ENCODE results near the gene TRIM7. TPM values are rescaled to one million over a fixed set of nuclear protein-coding genes. Genes with fewer than 3 reads are reported as not detected.
"Not testable (repeated sequence)": the region's sequence is repeated elsewhere in the genome, so short reads cannot be mapped to it uniquely, and the experiment has no call there.

TRIM7 gene
- total RNA-seq, 2 donors from 2014 or later, result 1.3 TPM; not detected in 1

DNA sequence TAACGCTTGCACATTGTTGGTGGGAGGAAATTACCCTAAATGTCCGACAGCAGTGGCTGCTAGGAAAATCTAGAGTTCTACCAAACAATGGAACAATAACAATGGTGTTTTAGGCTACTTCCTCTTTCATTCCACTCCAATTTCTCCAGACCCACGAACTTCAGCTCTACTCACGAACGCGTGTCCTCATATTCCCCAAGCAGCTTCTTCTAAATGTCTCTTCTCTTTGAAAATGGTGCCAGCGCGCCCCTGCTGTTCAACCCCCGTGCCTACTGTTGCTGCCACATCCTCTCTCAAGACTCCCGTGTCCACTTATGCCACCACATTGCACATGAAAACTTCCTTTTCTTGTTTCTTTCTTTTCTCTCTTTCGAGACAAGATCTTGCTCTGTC, 32.0 kb downstream of the TRIM7 start:
- peaks cover 8% of the 10 kb centered on the region for H3K36me3 Mint-ChIP-seq
- H3K27me3 Mint-ChIP-seq, result peaks cover 25 to 40% of the 10 kb centered on the region in 2 donors
- ATAC-seq (peak in 1 of 2 donors; percentile 56), DNase-seq (ENCODE audit: low spot score) (no peak)
- H3K4me1 Mint-ChIP-seq (ENCODE audit: low read depth in 2 of 2), result peaks cover 29 to 38% of the 10 kb centered on the region in 2 donors
- peak overlapping the region; percentile 84 for H3K4me3 Mint-ChIP-seq
- H3K27ac Mint-ChIP-seq, result peak overlapping the region; percentile 4 to 71
- no peaks in the 10 kb centered on the region for H3K9me3 Mint-ChIP-seq

DNA sequence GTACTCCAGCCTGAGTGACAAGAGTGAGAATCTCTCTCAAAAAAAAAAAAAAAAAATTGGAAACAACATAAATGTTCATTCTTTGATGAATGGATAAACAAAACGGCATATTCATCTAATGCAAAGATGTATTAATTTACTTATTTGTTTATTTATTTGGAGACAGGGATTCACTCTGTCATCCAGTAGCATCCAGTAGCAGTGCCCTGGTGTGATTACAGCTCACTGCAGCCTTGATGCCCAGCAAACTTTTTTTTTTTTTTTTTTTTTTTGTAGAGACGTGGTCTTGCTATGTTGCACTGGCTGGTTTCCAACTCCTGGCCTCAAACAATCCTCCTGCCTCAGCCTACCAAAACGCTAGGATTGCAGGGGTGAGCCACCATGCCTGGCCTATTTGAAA, 33.2 kb downstream of the TRIM7 start:
- peaks cover 8% of the 10 kb centered on the region for H3K36me3 Mint-ChIP-seq
- H3K4me1 Mint-ChIP-seq (ENCODE audit: low read depth in 2 of 2), result peaks cover 38 to 44% of the 10 kb centered on the region in 2 donors
- ATAC-seq (no peak), DNase-seq (ENCODE audit: low spot score) (no peak)
- H3K27ac Mint-ChIP-seq, result no peak overlapping the region
- no peaks in the 10 kb centered on the region for H3K9me3 Mint-ChIP-seq
- peaks cover 32 to 52% of the 10 kb centered on the region in 2 donors for H3K27me3 Mint-ChIP-seq
- no peak overlapping the region for H3K4me3 Mint-ChIP-seq

GRCh38 chr5:181170996-181171395, 34.0 kb downstream of the TRIM7 start:
- peak overlapping the region; percentile 71 for H3K4me3 Mint-ChIP-seq

GRCh38 chr5:181170237-181170825, 34.7 kb downstream of the TRIM7 start:
- peaks cover 44 to 47% of the 10 kb centered on the region in 2 donors for H3K4me1 Mint-ChIP-seq (ENCODE audit: low read depth in 2 of 2)

More at GRCh38 chr5:181170996-181171395, 34.0 kb downstream of the TRIM7 start:
- H3K27ac Mint-ChIP-seq, result no peak overlapping the region
- H3K27me3 Mint-ChIP-seq, result peaks cover 37 to 60% of the 10 kb centered on the region in 2 donors
- DNase-seq (ENCODE audit: low spot score) (no peak), ATAC-seq (no peak)
- no peaks in the 10 kb centered on the region for H3K9me3 Mint-ChIP-seq
- H3K36me3 Mint-ChIP-seq, result peaks cover 8% of the 10 kb centered on the region
- H3K4me1 Mint-ChIP-seq (ENCODE audit: low read depth in 2 of 2), result peaks cover 41 to 47% of the 10 kb centered on the region in 2 donors

GRCh38 chr5:181169459-181170236, 35.3 kb downstream of the TRIM7 start:
- H3K4me3 Mint-ChIP-seq, result peak overlapping the region; percentile 71
- H3K27me3 Mint-ChIP-seq, result peaks cover 40 to 69% of the 10 kb centered on the region in 2 donors
- not testable (repeated sequence) for H3K36me3 Mint-ChIP-seq, H3K9me3 Mint-ChIP-seq
- peaks cover 46 to 47% of the 10 kb centered on the region in 2 donors for H3K4me1 Mint-ChIP-seq (ENCODE audit: low read depth in 2 of 2)
- ATAC-seq (peak; percentile 61 to 75), DNase-seq (ENCODE audit: low spot score) (peak; percentile 79)
- peak overlapping the region; percentile 46 to 75 for H3K27ac Mint-ChIP-seq

More at GRCh38 chr5:181170237-181170825, 34.7 kb downstream of the TRIM7 start:
- Mint-ChIP-seq H3K27me3 (peaks cover 40 to 67% of the 10 kb centered on the region in 2 donors), H3K9me3 (no peaks in the 10 kb centered on the region), H3K27ac (peak overlapping the region; percentile 46 to 75), H3K4me3 (peak overlapping the region; percentile 71), H3K36me3 (peaks cover 8% of the 10 kb centered on the region)
- ATAC-seq (peak; percentile 12 to 49), DNase-seq (ENCODE audit: low spot score) (no peak)

DNA sequence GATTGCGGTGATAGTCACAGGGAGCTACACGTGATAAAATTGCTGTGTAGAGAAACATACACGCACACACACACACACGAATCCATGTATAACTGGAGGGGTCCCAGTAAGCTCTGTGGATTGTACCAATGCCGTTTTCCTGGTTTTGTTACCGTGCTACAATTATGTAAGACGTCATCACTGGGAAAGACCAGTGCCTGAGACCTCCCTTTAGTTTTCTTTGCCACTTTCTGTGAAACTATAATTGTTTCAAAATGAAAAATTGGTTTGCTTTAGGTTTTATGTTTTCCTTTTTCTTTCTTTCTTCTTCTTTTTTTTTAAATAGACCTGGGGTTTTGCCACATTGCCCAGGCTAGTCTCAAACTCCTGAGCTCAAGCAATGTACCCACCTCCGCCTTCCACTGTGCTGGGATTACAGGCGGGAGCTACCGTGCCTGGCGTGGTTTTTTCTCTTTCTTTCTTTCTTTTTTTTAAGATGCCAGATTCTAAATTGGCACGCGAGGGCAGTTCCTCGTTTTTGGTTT, 36.3 kb downstream of the TRIM7 start:
- ATAC-seq, result no peak
- Mint-ChIP-seq H3K4me1 (ENCODE audit: low read depth in 2 of 2) (peaks cover 46 to 49% of the 10 kb centered on the region in 2 donors), H3K9me3 (no peaks in the 10 kb centered on the region), H3K4me3 (peak overlapping the region; percentile 71), H3K36me3 (peaks cover 8% of the 10 kb centered on the region), H3K27me3 (peaks cover 40 to 74% of the 10 kb centered on the region in 2 donors), H3K27ac (peak overlapping the region in 1 of 2 donors; percentile 46)
- DNase-seq (ENCODE audit: low spot score), result no peak

DNA sequence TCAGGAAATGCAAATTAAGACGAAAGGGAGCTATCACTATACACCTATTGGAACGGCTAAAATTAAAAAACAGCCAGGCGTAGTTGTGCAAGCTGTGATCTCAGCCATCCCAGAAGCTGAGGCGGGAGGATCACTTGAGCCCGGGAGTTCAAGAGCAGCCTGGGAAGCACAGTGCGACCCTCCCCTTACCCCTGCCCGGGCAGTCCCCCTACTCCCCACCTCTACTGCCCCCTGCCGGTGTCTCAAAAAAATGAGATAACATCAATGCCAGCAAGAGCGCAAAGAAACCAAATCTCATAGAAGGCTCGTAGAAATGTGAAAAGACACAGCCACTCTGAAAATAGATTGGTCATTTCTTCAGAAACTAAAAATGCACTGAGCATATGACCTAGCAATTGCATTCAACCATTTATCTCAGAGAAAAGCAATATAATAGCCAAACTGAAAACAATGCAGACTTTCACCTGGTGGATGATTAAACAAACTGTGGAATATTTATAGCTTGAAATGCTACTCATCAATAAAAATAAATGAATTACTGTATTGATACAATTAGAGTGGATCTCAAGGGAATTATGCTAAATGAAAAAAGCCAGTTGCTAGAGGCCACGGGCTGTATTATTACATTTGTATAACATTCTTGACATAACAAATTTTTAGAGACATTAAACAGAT, 37.0 kb downstream of the TRIM7 start:
- H3K9me3 Mint-ChIP-seq, result no peaks in the 10 kb centered on the region
- DNase-seq (ENCODE audit: low spot score) (no peak), ATAC-seq (no peak)
- no peak overlapping the region for H3K4me3 Mint-ChIP-seq
- peaks cover 8% of the 10 kb centered on the region for H3K36me3 Mint-ChIP-seq
- peaks cover 36 to 70% of the 10 kb centered on the region in 2 donors for H3K27me3 Mint-ChIP-seq
- H3K4me1 Mint-ChIP-seq (ENCODE audit: low read depth in 2 of 2), result peaks cover 42 to 43% of the 10 kb centered on the region in 2 donors
- no peak overlapping the region for H3K27ac Mint-ChIP-seq

DNA sequence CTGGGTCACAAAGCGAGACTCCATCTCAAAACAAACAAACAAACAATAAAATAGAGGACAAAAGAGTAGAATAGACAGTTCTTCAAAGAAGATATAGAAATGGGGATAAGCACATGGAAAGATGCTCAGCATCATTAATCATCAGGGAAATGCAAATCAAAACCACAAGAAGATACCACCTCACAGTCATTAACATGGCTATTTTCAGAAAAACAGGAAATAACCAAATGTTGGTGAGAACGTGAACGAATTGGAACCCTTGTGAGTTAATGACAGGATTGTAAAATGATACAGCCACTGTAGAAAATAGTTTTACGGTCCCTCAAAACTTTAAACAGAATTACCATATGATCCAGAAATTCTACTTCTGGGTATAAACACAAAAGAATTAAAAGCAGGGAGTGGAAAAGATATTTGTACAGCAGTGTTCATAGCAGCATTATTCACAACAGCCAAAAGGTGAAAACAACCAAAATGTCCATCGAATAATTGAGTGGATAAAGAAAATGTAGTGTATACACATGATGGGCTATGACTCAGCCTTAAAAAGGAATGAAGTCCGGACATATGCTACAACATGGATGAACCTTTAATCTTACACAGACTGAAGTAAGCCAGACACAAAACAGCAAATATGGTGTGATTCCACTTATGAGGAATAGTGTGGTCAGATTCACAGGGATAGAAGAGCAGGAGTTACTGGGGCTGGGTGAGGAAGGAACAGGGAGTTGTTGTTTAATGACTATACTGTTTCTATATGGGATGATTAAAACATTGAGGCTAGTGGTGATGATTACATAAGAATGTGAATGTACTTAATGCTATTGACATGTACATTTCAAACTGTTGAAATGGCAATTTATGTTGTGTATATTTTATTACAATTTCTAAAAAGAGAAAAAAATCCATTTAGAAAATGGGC, 37.9 kb downstream of the TRIM7 start:
- DNase-seq (ENCODE audit: low spot score) (no peak), ATAC-seq (no peak)
- Mint-ChIP-seq H3K36me3 (peaks cover 8% of the 10 kb centered on the region), H3K27me3 (peaks cover 35 to 67% of the 10 kb centered on the region in 2 donors), H3K4me1 (ENCODE audit: low read depth in 2 of 2) (peaks cover 38 to 42% of the 10 kb centered on the region in 2 donors), H3K27ac (no peak overlapping the region), H3K4me3 (no peak overlapping the region), H3K9me3 (no peaks in the 10 kb centered on the region)

DNA sequence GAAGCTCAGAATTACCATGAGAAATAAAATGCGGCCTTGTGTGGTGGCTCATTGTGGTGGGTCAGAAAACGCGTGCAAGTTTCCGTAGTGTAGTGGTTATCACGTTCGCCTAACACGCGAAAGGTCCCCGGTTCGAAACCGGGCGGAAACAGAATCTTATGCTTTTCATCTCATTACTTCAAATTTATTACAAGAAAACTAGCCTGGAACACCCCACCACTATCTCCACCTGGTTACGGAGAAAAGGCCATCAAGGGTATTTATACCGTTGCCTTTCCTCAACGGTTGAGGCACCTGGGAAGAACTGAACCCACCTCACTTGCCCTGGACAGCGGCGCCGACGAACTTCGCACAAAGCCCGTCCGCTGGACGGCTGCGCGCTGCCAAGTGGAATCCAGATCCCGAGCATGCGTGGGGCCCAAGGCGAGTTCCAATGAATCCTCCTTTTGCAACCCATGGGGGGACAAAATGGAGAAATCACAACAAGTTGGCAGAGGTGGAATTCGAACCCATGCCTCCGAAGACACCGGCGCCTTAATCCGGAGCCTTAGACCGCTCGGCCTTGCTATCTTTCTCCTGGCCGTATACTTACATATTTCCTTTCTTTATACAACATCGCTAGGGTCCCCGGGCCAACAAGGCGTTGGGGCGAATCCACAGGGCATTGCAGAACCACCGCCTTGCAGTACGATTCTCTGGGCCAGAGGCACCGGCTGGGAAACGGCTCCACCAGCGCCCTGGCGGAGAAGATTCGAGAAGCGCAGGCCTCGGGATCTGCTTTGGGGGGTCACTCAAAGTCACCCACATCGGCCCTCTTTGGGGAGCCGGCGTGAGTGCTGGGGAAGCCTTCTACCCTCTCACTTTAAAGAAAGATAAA, 40.7 kb downstream of the TRIM7 start:
- Mint-ChIP-seq H3K27ac (peak overlapping the region; percentile 41 to 45), H3K4me3 (peak overlapping the region; percentile 56), H3K4me1 (ENCODE audit: low read depth in 2 of 2) (peaks cover 29 to 40% of the 10 kb centered on the region in 2 donors), H3K9me3 (no peaks in the 10 kb centered on the region), H3K27me3 (peaks cover 29 to 50% of the 10 kb centered on the region in 2 donors), H3K36me3 (peaks cover 4% of the 10 kb centered on the region)
- ATAC-seq (no peak), DNase-seq (ENCODE audit: low spot score) (no peak)

DNA sequence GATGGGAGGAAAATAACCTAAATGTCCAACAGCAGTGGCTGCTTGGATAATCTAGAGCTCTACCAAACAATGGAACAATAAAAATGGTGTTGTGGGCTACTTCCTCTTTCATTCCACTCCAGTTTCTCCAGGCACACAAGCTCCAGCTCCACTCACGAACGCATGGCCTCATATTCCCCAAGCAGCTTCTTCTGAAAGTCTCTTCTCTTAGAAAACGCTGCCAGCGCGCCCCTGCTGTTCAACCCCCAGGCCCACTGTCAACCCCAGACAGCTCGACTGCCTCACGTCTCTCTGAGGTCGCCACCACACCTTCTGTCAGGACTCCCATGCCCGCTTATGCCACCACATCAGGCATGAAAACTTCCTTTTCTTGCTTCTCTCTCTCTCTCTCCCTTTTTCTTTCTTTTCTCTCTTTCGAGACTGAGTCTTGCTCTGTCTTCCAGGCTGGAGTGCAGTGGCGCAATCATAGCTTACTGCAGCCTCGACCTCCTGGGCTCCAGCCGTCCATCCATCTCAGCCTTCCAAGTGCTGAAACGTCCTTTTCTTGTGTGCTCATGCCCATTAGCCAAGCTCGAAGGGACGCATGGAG, 41.4 kb downstream of the TRIM7 start:
- H3K4me1 Mint-ChIP-seq (ENCODE audit: low read depth in 2 of 2), result peaks cover 26 to 37% of the 10 kb centered on the region in 2 donors
- ATAC-seq (no peak), DNase-seq (ENCODE audit: low spot score) (no peak)
- H3K36me3 Mint-ChIP-seq, result no peaks in the 10 kb centered on the region
- H3K9me3 Mint-ChIP-seq, result no peaks in the 10 kb centered on the region
- H3K27me3 Mint-ChIP-seq, result peaks cover 24 to 42% of the 10 kb centered on the region in 2 donors
- peak overlapping the region; percentile 56 for H3K4me3 Mint-ChIP-seq
- H3K27ac Mint-ChIP-seq, result peak overlapping the region; percentile 40 to 45

DNA sequence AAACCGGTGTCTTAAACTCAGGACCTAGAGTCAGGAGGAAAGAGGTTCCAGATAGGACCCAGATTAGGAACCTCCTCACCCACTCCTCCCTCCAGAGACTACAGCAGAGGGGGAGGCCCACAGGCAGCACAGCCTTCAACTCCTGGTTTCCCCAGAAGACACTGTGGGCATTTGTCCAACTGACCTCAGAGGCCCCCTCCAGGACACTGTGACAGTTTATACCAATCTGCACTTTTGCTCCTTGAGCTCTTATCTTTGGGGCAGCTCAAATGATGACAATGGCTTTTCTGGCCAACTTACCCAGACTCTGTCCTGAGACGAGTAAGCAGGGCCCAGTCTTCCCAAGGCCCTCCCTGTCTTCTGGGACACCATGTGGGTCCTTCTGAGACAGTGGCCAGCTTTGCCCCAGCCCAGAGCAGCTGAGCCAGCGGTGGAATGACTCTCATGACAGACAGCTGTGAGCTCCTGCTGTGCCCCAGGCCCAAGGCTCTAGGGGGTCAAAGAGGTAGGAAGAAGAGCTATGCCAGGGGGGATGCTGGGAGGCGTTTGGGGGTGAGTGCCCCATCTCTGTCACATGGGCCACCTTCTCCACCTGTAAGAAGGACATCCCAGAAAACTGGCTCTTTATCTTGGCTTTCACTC, 43.3 kb downstream of the TRIM7 start:
- no peak for DNase-seq (ENCODE audit: low spot score)
- Mint-ChIP-seq H3K27me3 (peaks cover 17 to 23% of the 10 kb centered on the region in 2 donors), H3K27ac (peak overlapping the region in 1 of 2 donors; percentile 64), H3K9me3 (no peaks in the 10 kb centered on the region), H3K4me1 (ENCODE audit: low read depth in 2 of 2) (peaks cover 18 to 26% of the 10 kb centered on the region in 2 donors), H3K36me3 (no peaks in the 10 kb centered on the region), H3K4me3 (peak overlapping the region; percentile 62)
- no peak for ATAC-seq
